Calu3 (cell line): ENCODE measurements around the gene PNKD. TPM values are rescaled to one million over a fixed set of nuclear protein-coding genes. Genes with fewer than 3 reads are reported as not detected.

Experiments
- BruUV-seq: library from RNA; stranded (reverse); fragments of 400-500 nt; replicated peaks from 2 replicates; lab custom pipeline; 2021; lab: Mats Ljungman, UMichigan
- CTCF ChIA-PET: fragments of 300-600 bp; sonication (Branson Sonifier 250); formaldehyde crosslinking; loops from one replicate; lab custom pipeline; 2022; ENCODE audit warnings: antibody characterized with exemption; lab: Charles Lee
- DNase-seq: peaks from one replicate; pipeline ENCODE4 v3.0.0; 2022
- H3K27ac Mint-ChIP-seq: one replicate; pipeline ENCODE4 v1.8.0; 2022; ENCODE audit warnings: mixed read lengths; ENCODE audit not compliant: unreplicated experiment
- H3K27me3 Mint-ChIP-seq: one replicate; pipeline ENCODE4 v1.8.0; 2022; ENCODE audit warnings: mixed read lengths; ENCODE audit not compliant: unreplicated experiment
- H3K36me3 Mint-ChIP-seq: one replicate; pipeline ENCODE4 v1.8.0; 2022; ENCODE audit warnings: mild to moderate bottlenecking, moderate library complexity, mixed read lengths; ENCODE audit not compliant: insufficient read depth, unreplicated experiment
- H3K4me1 Mint-ChIP-seq: one replicate; pipeline ENCODE4 v1.8.0; 2022; ENCODE audit warnings: mild to moderate bottlenecking, low read depth, mixed read lengths; ENCODE audit not compliant: unreplicated experiment
- H3K4me3 Mint-ChIP-seq: one replicate; pipeline ENCODE4 v1.8.0; 2022; ENCODE audit warnings: mild to moderate bottlenecking, low read depth, moderate library complexity, mixed read lengths; ENCODE audit not compliant: unreplicated experiment
- H3K9me3 Mint-ChIP-seq: one replicate; pipeline ENCODE4 v1.8.0; 2022; ENCODE audit warnings: low read depth, mixed read lengths; ENCODE audit not compliant: unreplicated experiment
- intact Hi-C: fragments of 100-400 bp; cut with micrococcal nuclease; formaldehyde crosslinking; loops from one replicate; pipeline ENCODE4 v1.10.0; 2022; ENCODE audit not compliant: unreplicated experiment
- total RNA-seq: library from RNA; stranded (reverse); gene quantifications from 2 replicates; pipeline ENCODE4 v1.2.3, GENCODE V29; 2022
- TF ChIP-seq, protein P1 (sequence below): fragments of 200-600 bp; IDR thresholded peaks from one replicate; pipeline ENCODE4 v1.8.0; 2022; ENCODE audit warnings: antibody characterized with exemption; ENCODE audit not compliant: unreplicated experiment

PNKD gene
- total RNA-seq, 1 experiment from 2014 or later, result 46.8 TPM

DNA sequence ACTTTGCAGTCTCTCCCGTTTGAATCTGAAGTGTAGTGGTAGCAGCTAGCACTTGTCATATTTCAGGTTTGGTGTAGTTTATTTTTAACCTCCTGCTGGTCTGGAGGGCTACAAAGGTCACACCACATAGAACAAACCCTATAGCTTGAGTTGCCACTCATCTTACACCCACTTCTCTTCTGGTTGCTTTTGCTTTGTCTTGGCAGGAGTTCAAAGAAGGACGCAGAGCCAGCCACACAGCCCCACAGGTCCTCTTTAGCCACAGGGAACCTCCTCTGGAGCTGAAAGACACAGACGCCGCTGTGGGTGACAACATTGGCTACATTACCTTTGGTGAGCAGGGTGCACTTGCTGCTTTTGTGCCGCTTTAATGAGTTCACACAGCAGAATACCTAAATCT is 25.1 kb upstream of the PNKD start:
- H3K4me1 Mint-ChIP-seq, result peaks cover 28% of the 10 kb centered on the region
- no peak overlapping the region for H3K27ac Mint-ChIP-seq
- TF ChIP-seq, protein P1, sequence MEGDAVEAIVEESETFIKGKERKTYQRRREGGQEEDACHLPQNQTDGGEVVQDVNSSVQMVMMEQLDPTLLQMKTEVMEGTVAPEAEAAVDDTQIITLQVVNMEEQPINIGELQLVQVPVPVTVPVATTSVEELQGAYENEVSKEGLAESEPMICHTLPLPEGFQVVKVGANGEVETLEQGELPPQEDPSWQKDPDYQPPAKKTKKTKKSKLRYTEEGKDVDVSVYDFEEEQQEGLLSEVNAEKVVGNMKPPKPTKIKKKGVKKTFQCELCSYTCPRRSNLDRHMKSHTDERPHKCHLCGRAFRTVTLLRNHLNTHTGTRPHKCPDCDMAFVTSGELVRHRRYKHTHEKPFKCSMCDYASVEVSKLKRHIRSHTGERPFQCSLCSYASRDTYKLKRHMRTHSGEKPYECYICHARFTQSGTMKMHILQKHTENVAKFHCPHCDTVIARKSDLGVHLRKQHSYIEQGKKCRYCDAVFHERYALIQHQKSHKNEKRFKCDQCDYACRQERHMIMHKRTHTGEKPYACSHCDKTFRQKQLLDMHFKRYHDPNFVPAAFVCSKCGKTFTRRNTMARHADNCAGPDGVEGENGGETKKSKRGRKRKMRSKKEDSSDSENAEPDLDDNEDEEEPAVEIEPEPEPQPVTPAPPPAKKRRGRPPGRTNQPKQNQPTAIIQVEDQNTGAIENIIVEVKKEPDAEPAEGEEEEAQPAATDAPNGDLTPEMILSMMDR, result no peak
- H3K4me3 Mint-ChIP-seq, result no peak overlapping the region
- no peaks in the 10 kb centered on the region for H3K27me3 Mint-ChIP-seq
- intact Hi-C loops, result loop anchor here (5.0 kb wide), 1 partner anchor 58 kb away; no protein-coding TSS in a partner anchor
- H3K36me3 Mint-ChIP-seq, result peaks cover 77% of the 10 kb centered on the region
- CTCF ChIA-PET, result interaction anchor here (0.7 kb wide), 1 partner anchor 9 kb away, joined by 4 read pairs; no protein-coding TSS in a partner anchor
- DNase-seq, result no peak
- no peaks in the 10 kb centered on the region for H3K9me3 Mint-ChIP-seq
- no TSS peak for BruUV-seq

DNA sequence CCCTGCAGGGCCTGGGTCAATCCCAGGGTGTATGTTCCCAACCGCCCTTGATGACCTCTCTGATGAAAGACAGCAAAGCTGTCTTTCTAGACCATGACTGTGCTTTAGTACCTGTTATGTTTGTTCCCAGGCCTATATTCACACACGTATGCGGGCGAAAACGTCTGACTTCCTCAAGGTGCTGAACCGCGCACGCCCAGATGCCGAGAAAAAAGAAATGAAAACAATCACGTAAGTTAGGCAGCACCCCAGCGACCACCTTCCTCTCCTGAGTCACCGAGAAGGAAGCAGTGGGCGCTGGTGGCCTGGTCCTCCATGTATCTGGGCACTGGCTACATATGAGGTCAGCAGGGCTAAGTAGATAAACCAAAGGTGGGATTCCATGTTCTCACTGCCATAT is 20.6 kb upstream of the PNKD start:
- no peak for DNase-seq
- intact Hi-C loops, result loop anchor here (5.0 kb wide), 1 partner anchor 62 kb away; no protein-coding TSS in a partner anchor
- Mint-ChIP-seq H3K4me3 (no peak overlapping the region), H3K27me3 (no peaks in the 10 kb centered on the region), H3K9me3 (no peaks in the 10 kb centered on the region), H3K36me3 (peaks cover 97% of the 10 kb centered on the region), H3K27ac (no peak overlapping the region), H3K4me1 (peaks cover 10% of the 10 kb centered on the region)
- CTCF ChIA-PET, result no interaction called here
- BruUV-seq, result no TSS peak
- TF ChIP-seq, protein P1, result no peak

DNA sequence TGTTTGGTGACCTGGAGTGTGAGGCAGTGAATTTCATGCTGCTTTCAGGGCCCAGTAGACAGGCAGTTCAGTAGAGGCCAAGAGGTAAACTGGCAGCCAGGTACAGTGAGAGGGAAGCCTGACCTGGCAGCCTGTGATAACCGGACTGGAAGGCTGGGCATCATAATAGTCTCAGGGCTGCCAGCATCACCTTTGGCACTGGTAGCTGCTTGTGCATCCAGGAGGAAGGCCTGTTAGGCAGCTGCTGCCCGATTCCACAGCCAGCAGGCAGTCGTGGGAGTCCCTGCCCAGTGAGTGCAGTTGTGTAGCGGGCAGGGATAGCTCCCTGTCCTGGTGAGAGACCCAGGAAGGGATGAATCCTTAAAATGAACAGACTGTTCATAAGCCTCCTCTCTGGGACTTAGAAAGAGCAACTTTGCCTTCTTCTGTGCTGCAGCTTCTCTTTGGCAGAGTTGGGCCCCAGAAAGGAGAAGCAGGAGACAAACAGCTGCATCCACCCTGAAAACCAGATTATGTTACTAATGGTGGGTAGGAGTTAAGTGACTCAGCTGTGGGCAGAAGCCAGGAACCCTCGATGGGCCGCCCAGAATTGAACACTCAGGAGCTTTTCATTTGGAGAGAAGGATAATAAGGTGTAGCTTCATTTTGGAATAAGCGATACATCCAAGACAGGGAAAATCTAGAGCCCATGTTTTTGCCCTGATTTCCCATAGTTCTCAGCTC is 17.6 kb upstream of the PNKD start:
- no peak overlapping the region for H3K27ac Mint-ChIP-seq
- intact Hi-C loops, result no loop called here
- no peak for DNase-seq
- TF ChIP-seq, protein P1, result no peak
- BruUV-seq, result no TSS peak
- CTCF ChIA-PET, result interaction anchor here (0.5 kb wide), 1 partner anchor 14 kb away, joined by 3 read pairs; no protein-coding TSS in a partner anchor
- no peaks in the 10 kb centered on the region for H3K4me1 Mint-ChIP-seq
- no peaks in the 10 kb centered on the region for H3K27me3 Mint-ChIP-seq
- H3K9me3 Mint-ChIP-seq, result no peaks in the 10 kb centered on the region
- H3K36me3 Mint-ChIP-seq, result peaks cover 96% of the 10 kb centered on the region
- no peak overlapping the region for H3K4me3 Mint-ChIP-seq

DNA sequence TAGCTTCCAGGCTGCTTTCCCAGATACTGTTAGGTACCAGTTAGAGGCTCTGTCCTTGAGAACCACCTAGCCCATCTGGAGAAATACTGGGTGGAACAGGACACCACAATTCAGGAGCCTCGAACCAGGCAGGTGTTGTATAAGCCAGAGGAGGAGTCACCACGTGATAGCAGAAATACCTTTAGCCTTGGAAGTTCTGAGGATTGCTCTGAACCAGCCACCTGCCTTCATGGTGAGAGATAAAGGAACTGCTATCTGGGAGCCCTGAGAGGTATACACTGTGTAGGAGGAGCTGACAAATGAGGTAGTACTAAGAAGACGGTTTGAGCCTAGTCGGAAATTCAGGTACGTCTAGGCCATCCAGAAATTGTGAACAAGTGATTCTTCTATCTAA is 17.1 kb upstream of the PNKD start:
- Mint-ChIP-seq H3K36me3 (peaks cover 94% of the 10 kb centered on the region), H3K4me1 (no peaks in the 10 kb centered on the region), H3K27ac (no peak overlapping the region), H3K27me3 (no peaks in the 10 kb centered on the region), H3K9me3 (no peaks in the 10 kb centered on the region), H3K4me3 (no peak overlapping the region)
- no TSS peak for BruUV-seq
- CTCF ChIA-PET, result interaction anchor here (0.5 kb wide), 1 partner anchor 15 kb away, joined by 3 read pairs; no protein-coding TSS in a partner anchor
- intact Hi-C loops, result no loop called here
- no peak for DNase-seq
- TF ChIP-seq, protein P1, result no peak
